GM12878 (cell line): ENCODE results near the gene PRKACG. TPM values are rescaled to one million over a fixed set of nuclear protein-coding genes. Genes with fewer than 3 reads are reported as not detected.

Experiments used
- BHLHE40 ChIP-seq, 2 experiments: fragments of 450-650 bp in 1 of 2; IDR thresholded peaks; 2 replicates each; pipeline ENCODE4 v1.6.1; 2011 to 2017; ENCODE audit warnings: low read depth in 2 of 2, borderline replicate concordance in 1 of 2, improper control_type of control experiment in 1 of 2, low read length in 1 of 2, mild to moderate bottlenecking in 1 of 2
- CBX3 ChIP-seq: fragments of 200-600 bp; sonication (generic); IDR thresholded peaks from 2 replicates; pipeline ENCODE4 v1.6.1; 2016; ENCODE audit warnings: low read depth, borderline replicate concordance
- CBX5 ChIP-seq: sonication (generic); IDR thresholded peaks from 2 replicates; pipeline ENCODE4 v1.6.1; 2016; ENCODE audit warnings: low read depth, moderate library complexity, mild to moderate bottlenecking, inconsistent platforms
- CEBPB ChIP-seq, 2 experiments: fragments of 150-350 bp in 1 of 2; IDR thresholded peaks; 2 replicates each; pipeline ENCODE4 v1.6.1; 2012 to 2014; ENCODE audit warnings: low read depth in 2 of 2, low read length in 2 of 2, borderline replicate concordance in 1 of 2, inconsistent platforms in 1 of 2
- CHD4 ChIP-seq: fragments of 200-600 bp; sonication (generic); IDR thresholded peaks from 2 replicates; pipeline ENCODE4 v1.6.1; 2016; ENCODE audit warnings: mild to moderate bottlenecking
- CREB1 ChIP-seq: IDR thresholded peaks from 2 replicates; pipeline ENCODE4 v1.6.1; 2012; ENCODE audit warnings: low read depth, mild to moderate bottlenecking, inconsistent platforms
- FOS ChIP-seq: IDR thresholded peaks from 3 replicates; pipeline ENCODE4 v1.6.1; 2011; ENCODE audit warnings: borderline replicate concordance; ENCODE audit not compliant: insufficient read length; ENCODE audit errors: extremely low read depth
- GATAD2B ChIP-seq: fragments of 450-650 bp; conservative IDR thresholded peaks from 2 replicates; pipeline ENCODE4 v1.6.1; 2017; ENCODE audit warnings: low read depth, mild to moderate bottlenecking, moderate library complexity
- HDGF ChIP-seq: fragments of 450-650 bp; IDR thresholded peaks from 2 replicates; pipeline ENCODE4 v1.6.1; 2016; ENCODE audit warnings: antibody characterized with exemption
- KDM1A ChIP-seq: fragments of 200-600 bp; sonication (generic); IDR thresholded peaks from 2 replicates; pipeline ENCODE4 v1.6.1; 2016; ENCODE audit warnings: borderline replicate concordance
- MXI1 ChIP-seq: fragments of 150-350 bp; IDR thresholded peaks from 2 replicates; pipeline ENCODE4 v1.6.1; 2011; ENCODE audit warnings: low read depth, mild to moderate bottlenecking, inconsistent platforms, low read length, improper control_type of control experiment
- RAD21 ChIP-seq: IDR thresholded peaks from 2 replicates; pipeline ENCODE4 v1.6.1; 2011; ENCODE audit warnings: mild to moderate bottlenecking, low read depth, low read length, moderate library complexity; ENCODE audit not compliant: insufficient read depth
- RB1 ChIP-seq: fragments of 450-650 bp; formaldehyde crosslinking; IDR thresholded peaks from 2 replicates; pipeline ENCODE4 v1.6.1; 2017; ENCODE audit warnings: mild to moderate bottlenecking, borderline replicate concordance
- RELA ChIP-seq: fragments of 450-650 bp; IDR thresholded peaks from 2 replicates; pipeline ENCODE4 v1.8.0; 2014; ENCODE audit warnings: borderline replicate concordance; ENCODE audit not compliant: partially characterized antibody
- RUNX3 ChIP-seq: IDR thresholded peaks from 2 replicates; pipeline ENCODE4 v1.6.1; 2012; ENCODE audit warnings: low read length, inconsistent platforms
- SIX5 ChIP-seq: IDR thresholded peaks from 2 replicates; pipeline ENCODE4 v1.6.1; 2011; ENCODE audit warnings: mild to moderate bottlenecking, low read depth, low read length, moderate library complexity; ENCODE audit not compliant: severe bottlenecking
- SMC3 ChIP-seq: IDR thresholded peaks from 2 replicates; pipeline ENCODE4 v1.6.1; 2011; ENCODE audit warnings: low read length, improper control_type of control experiment, borderline replicate concordance
- SUPT20H ChIP-seq: IDR thresholded peaks from 2 replicates; pipeline ENCODE4 v1.6.1; 2011; ENCODE audit warnings: low read depth, mild to moderate bottlenecking, low read length, moderate library complexity, borderline replicate concordance; ENCODE audit not compliant: control insufficient read depth
- TCF7 ChIP-seq: IDR thresholded peaks from 2 replicates; pipeline ENCODE4 v1.6.1; 2014; ENCODE audit warnings: antibody characterized with exemption, borderline replicate concordance
- ZNF207 ChIP-seq: fragments of 450-650 bp; IDR thresholded peaks from 2 replicates; pipeline ENCODE4 v1.6.1; 2014; ENCODE audit warnings: antibody characterized with exemption, mild to moderate bottlenecking, borderline replicate concordance
- ZNF24 ChIP-seq: fragments of 450-650 bp; IDR thresholded peaks from 2 replicates; pipeline ENCODE4 v1.6.1; 2017; ENCODE audit warnings: antibody characterized with exemption, mild to moderate bottlenecking
- polyA plus RNA-seq, 11 experiments: library from polyadenylated mRNA; depleted of rRNA in 4 of 11; unstranded in 6 of 11; stranded (reverse) in 5 of 11; fragments of >200 nt; fragmentation: Nextera tagmentation in 4 of 11; fragmentation: Illumina TruSeq in 1 of 11; extraction: Ambion mirVana in 4 of 11; extraction: Trizol in 1 of 11; gene quantifications; 1 replicate in 1 of 11; 2 replicates in 10 of 11; pipeline versions ENCODE4 v1.2.1 to v1.2.3, GENCODE V29; 2011 to 2016; ENCODE audit warnings: inconsistent platforms in 2 of 11, missing spikeins in 2 of 11, low read depth in 1 of 11
- total RNA-seq, 4 experiments: library from RNA; depleted of rRNA in 3 of 4; stranded (reverse); fragments of >200 nt in 3 of 4; fragmentation: Illumina TruSeq in 1 of 4; extraction: Trizol in 1 of 4; gene quantifications; 2 replicates each; pipeline versions ENCODE4 v1.2.1 to v1.2.3, GENCODE V29; 2013 to 2021
- TF ChIP-seq, protein P1 (sequence below): fragments of 450-650 bp; IDR thresholded peaks from 2 replicates; pipeline ENCODE4 v1.6.1; 2018; ENCODE audit warnings: borderline replicate concordance, mild to moderate bottlenecking; ENCODE audit not compliant: partially characterized antibody
- TF ChIP-seq, protein P2 (sequence below): fragments of 450-650 bp; IDR thresholded peaks from 2 replicates; pipeline ENCODE4 v1.6.1; 2017; ENCODE audit warnings: mild to moderate bottlenecking, moderate library complexity
- TF ChIP-seq, protein P3 (sequence below), 3 experiments: IDR thresholded peaks in 2 of 3; conservative IDR thresholded peaks in 1 of 3; 2 replicates each; pipeline ENCODE4 v1.5.1; 2011; ENCODE audit warnings: low read depth in 3 of 3, low read length in 3 of 3, mild to moderate bottlenecking in 3 of 3, control low read depth in 2 of 3, moderate library complexity in 2 of 3, inconsistent platforms in 1 of 3, mixed read lengths in 1 of 3; ENCODE audit not compliant: control insufficient read depth in 2 of 3, insufficient read depth in 1 of 3; ENCODE audit errors: extremely low read depth in 1 of 3

Gene PRKACG
- total and polyA plus RNA-seq, 10 of the 15 experiments (the other 5 are each of a cell fraction or from before 2014, with no cell fraction given): not detected

DNA sequence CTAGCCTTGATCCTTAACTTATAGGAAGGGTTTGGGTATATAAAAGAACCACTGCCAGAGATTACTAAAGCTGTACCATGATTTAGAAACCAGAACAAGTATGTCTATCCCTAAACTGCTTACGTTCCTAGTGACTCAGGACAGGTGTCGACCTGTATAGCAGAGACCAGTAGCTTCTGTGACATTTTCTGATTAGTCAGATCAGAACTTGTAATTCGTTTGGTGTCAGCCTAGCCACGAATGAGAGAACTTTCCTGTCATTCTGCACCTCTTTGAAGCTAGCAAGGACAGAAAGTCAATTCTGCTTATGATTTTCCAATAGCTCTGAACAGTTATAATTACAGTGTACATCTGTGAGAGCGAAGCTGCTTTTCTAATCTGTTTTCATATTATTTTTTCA, 39.5 kb downstream of the PRKACG start (continued):
- no peak; the same call in 1 of the 2 replicates for TF ChIP-seq GATAD2B
- no peak for TF ChIP-seq CEBPB (IDR thresholded peaks at IDR 0.05; ENCODE audit: borderline replicate concordance in 1 of 2, low read depth in 2 of 2, low read length in 2 of 2)
- no peak for TF ChIP-seq SUPT20H
- TF ChIP-seq BHLHE40 (IDR thresholded peaks at IDR 0.05; ENCODE audit: borderline replicate concordance in 1 of 2, low read depth in 2 of 2, low read length in 1 of 2): no peak
- no peak for TF ChIP-seq ZNF207
- TF ChIP-seq FOS: no peak
- no peak for TF ChIP-seq SIX5
- TF ChIP-seq CBX5: no peak
- peak; percentile 53; the same call in 1 of the 2 replicates for TF ChIP-seq CREB1
- TF ChIP-seq, protein P1, sequence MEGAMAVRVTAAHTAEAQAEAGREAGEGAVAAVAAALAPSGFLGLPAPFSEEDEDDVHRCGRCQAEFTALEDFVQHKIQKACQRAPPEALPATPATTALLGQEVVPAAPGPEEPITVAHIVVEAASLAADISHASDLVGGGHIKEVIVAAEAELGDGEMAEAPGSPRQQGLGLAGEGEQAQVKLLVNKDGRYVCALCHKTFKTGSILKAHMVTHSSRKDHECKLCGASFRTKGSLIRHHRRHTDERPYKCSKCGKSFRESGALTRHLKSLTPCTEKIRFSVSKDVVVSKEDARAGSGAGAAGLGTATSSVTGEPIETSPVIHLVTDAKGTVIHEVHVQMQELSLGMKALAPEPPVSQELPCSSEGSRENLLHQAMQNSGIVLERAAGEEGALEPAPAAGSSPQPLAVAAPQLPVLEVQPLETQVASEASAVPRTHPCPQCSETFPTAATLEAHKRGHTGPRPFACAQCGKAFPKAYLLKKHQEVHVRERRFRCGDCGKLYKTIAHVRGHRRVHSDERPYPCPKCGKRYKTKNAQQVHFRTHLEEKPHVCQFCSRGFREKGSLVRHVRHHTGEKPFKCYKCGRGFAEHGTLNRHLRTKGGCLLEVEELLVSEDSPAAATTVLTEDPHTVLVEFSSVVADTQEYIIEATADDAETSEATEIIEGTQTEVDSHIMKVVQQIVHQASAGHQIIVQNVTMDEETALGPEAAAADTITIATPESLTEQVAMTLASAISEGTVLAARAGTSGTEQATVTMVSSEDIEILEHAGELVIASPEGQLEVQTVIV: no peak
- TF ChIP-seq, protein P2, sequence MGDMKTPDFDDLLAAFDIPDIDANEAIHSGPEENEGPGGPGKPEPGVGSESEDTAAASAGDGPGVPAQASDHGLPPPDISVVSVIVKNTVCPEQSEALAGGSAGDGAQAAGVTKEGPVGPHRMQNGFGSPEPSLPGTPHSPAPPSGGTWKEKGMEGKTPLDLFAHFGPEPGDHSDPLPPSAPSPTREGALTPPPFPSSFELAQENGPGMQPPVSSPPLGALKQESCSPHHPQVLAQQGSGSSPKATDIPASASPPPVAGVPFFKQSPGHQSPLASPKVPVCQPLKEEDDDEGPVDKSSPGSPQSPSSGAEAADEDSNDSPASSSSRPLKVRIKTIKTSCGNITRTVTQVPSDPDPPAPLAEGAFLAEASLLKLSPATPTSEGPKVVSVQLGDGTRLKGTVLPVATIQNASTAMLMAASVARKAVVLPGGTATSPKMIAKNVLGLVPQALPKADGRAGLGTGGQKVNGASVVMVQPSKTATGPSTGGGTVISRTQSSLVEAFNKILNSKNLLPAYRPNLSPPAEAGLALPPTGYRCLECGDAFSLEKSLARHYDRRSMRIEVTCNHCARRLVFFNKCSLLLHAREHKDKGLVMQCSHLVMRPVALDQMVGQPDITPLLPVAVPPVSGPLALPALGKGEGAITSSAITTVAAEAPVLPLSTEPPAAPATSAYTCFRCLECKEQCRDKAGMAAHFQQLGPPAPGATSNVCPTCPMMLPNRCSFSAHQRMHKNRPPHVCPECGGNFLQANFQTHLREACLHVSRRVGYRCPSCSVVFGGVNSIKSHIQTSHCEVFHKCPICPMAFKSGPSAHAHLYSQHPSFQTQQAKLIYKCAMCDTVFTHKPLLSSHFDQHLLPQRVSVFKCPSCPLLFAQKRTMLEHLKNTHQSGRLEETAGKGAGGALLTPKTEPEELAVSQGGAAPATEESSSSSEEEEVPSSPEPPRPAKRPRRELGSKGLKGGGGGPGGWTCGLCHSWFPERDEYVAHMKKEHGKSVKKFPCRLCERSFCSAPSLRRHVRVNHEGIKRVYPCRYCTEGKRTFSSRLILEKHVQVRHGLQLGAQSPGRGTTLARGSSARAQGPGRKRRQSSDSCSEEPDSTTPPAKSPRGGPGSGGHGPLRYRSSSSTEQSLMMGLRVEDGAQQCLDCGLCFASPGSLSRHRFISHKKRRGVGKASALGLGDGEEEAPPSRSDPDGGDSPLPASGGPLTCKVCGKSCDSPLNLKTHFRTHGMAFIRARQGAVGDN: no peak
- no peak for TF ChIP-seq CBX3
- no peak; the same call in 1 of the 2 replicates for TF ChIP-seq ZNF24
- TF ChIP-seq CHD4: no peak
- peak; percentile 80 for TF ChIP-seq TCF7
- TF ChIP-seq MXI1: no peak
- TF ChIP-seq, protein P3, sequence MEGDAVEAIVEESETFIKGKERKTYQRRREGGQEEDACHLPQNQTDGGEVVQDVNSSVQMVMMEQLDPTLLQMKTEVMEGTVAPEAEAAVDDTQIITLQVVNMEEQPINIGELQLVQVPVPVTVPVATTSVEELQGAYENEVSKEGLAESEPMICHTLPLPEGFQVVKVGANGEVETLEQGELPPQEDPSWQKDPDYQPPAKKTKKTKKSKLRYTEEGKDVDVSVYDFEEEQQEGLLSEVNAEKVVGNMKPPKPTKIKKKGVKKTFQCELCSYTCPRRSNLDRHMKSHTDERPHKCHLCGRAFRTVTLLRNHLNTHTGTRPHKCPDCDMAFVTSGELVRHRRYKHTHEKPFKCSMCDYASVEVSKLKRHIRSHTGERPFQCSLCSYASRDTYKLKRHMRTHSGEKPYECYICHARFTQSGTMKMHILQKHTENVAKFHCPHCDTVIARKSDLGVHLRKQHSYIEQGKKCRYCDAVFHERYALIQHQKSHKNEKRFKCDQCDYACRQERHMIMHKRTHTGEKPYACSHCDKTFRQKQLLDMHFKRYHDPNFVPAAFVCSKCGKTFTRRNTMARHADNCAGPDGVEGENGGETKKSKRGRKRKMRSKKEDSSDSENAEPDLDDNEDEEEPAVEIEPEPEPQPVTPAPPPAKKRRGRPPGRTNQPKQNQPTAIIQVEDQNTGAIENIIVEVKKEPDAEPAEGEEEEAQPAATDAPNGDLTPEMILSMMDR (IDR thresholded peaks at IDR 0.05 in 2 of 3, conservative IDR thresholded peaks at IDR 0.05 in 1 of 3; ENCODE audit: control insufficient read depth in 2 of 3, extremely low read depth in 1 of 3, insufficient read depth in 1 of 3, low read depth in 3 of 3, low read length in 3 of 3): no peak
- TF ChIP-seq RB1: no peak
- TF ChIP-seq SMC3: no peak
- no peak for TF ChIP-seq HDGF
- no peak for TF ChIP-seq KDM1A
- peak; percentile 89 for TF ChIP-seq RUNX3
- no peak for TF ChIP-seq RAD21
- no peak for TF ChIP-seq RELA
